Kidney tubule cell (primary cell): Measurements from ENCODE around the gene EEF2.
"Not testable (repeated sequence)": the region's sequence is repeated elsewhere in the genome, so short reads cannot be mapped to it uniquely, and the experiment has no call there.

Experiments used
- DNase-seq: peaks from one replicate; pipeline ENCODE4 v3.0.0-alpha.2; 2018; ENCODE audit warnings: low spot score

EEF2 gene

GRCh38 chr19:4014541-4015491, 29.6 kb upstream of the EEF2 start:
- DNase-seq: peak; percentile 56

- no peak for DNase-seq
Observed at GRCh38 chr19:4013886-4014540, 28.8 kb upstream of the EEF2 start.

- DNase-seq: no peak
Observed at GRCh38 chr19:4012975-4013634, 27.8 kb upstream of the EEF2 start.

GRCh38 chr19:4012092-4012974, 27.1 kb upstream of the EEF2 start:
- no peak for DNase-seq

- DNase-seq: not testable (repeated sequence)
Observed at GRCh38 chr19:4011430-4011829, 26.2 kb upstream of the EEF2 start.

GRCh38 chr19:4010808-4011110, 25.5 kb upstream of the EEF2 start:
- no peak for DNase-seq

- DNase-seq: no peak
Observed at GRCh38 chr19:4009990-4010807, 24.9 kb upstream of the EEF2 start.

GRCh38 chr19:4007836-4008539, 22.7 kb upstream of the EEF2 start:
- DNase-seq: no peak

GRCh38 chr19:4007021-4007835, 22.0 kb upstream of the EEF2 start, which contains the start of gene PIAS4:
Gene PIAS4, plus strand, starts transcription at chr19:4007736. Its CDS starts 25 bp downstream, at chr19:4007761.
- peak; percentile 97 for DNase-seq

GRCh38 chr19:4005436-4005835, 20.2 kb upstream of the EEF2 start:
- not testable (repeated sequence) for DNase-seq

GRCh38 chr19:4000798-4001197, 15.5 kb upstream of the EEF2 start:
- not testable (repeated sequence) for DNase-seq

- not testable (repeated sequence) for DNase-seq
Observed at GRCh38 chr19:3998667-3999412, 13.6 kb upstream of the EEF2 start.

GRCh38 chr19:3995607-3996006, 10.3 kb upstream of the EEF2 start:
- no peak for DNase-seq

- DNase-seq: no peak
Observed at GRCh38 chr19:3990815-3991117, 5.5 kb upstream of the EEF2 start.

GRCh38 chr19:3987619-3988371, 2.5 kb upstream of the EEF2 start:
- peak; percentile 89 for DNase-seq

- peak; percentile 78 for DNase-seq
Observed at GRCh38 chr19:3986260-3987041, 1.2 kb upstream of the EEF2 start.

GRCh38 chr19:3985643-3986259, 488 bp upstream of the EEF2 start:
- DNase-seq: no peak
